ENCODE measurements around the gene BST1. TPM values are rescaled to one million over a fixed set of nuclear protein-coding genes. Genes with fewer than 3 reads are reported as not detected.
A peak's percentile ranks its signal among the peaks of the same experiment; 100 is the strongest.

The BST1 gene
- total and polyA plus RNA-seq, 2 donors (not counting 3 experiments of a cell fraction or from before 2014, with no cell fraction given) = 10.7 to 14.0 TPM

GRCh38 chr4:15691346-15692135 lies 11.3 kb upstream of the BST1 start:
- POLR2A ChIA-PET = no interaction called here

More at GRCh38 chr4:15691346-15692135, 11.3 kb upstream of the BST1 start:
- dilution Hi-C loops (cut with MboI; ENCODE audit: extremely low pct_ligation_motif_present, low sequenced_read_pairs) = no loop called here
- Histone ChIP-seq H4K20me1 (replicated peaks; ENCODE audit: control insufficient read depth, extremely low read depth, insufficient read depth, low read length) (no peaks in the 10 kb centered on the region), H3K9ac (replicated peaks; ENCODE audit: extremely low read depth, insufficient read depth, low read length) (peak overlapping the region; percentile 33), H3K79me2 (ENCODE audit: control insufficient read depth, insufficient read depth, low read length) (no peaks in the 10 kb centered on the region), H3K4me3 (replicated peaks in 1 of 3; ENCODE audit: insufficient read depth in 1 of 3, low read depth in 1 of 3, low read length in 3 of 3) (no peak overlapping the region), H3K27me3 (ENCODE audit: control insufficient read depth in 2 of 2, insufficient read depth in 2 of 2, low read length in 2 of 2) (no peaks in the 10 kb centered on the region), H3K27ac (ENCODE audit: insufficient read depth, low read depth, low read length) (peak overlapping the region; percentile 82), H3K9me3 (replicated peaks; ENCODE audit: control insufficient read depth, insufficient read depth, low read length) (no peaks in the 10 kb centered on the region), H3K36me3 (ENCODE audit: control insufficient read depth in 2 of 2, extremely low read depth in 1 of 2, insufficient read depth in 2 of 2, low read length in 2 of 2) (peaks cover 0 to 3% of the 10 kb centered on the region in 2 experiments), H3K9me1 (replicated peaks; ENCODE audit: control insufficient read depth, extremely low read depth, insufficient read depth, low read length) (no peaks in the 10 kb centered on the region), H3K4me1 (ENCODE audit: control insufficient read depth, extremely low read depth, insufficient read depth, low read length) (peaks cover 35% of the 10 kb centered on the region), H3K4me2 (ENCODE audit: insufficient read depth, low read length) (peak overlapping the region; percentile 53), H2AFZ (ENCODE audit: low read depth, low read length) (no peak overlapping the region)
- FAIRE-seq = no peak
- intact Hi-C loops (cut with micrococcal nuclease) = no loop called here
- TF ChIP-seq POLR2AphosphoS5 (IDR thresholded peaks at IDR 0.05; ENCODE audit: insufficient read depth, low read depth, low read length) = no peak
- TF ChIP-seq MYC (IDR thresholded peaks at IDR 0.05; ENCODE audit: low read depth, low read length) = no peak
- no peak for TF ChIP-seq POLR2A (IDR thresholded peaks at IDR 0.05; ENCODE audit: low read depth, low read length)
- no peak for TF ChIP-seq GATA2 (IDR thresholded peaks at IDR 0.05; ENCODE audit: insufficient read depth, insufficient read length, low read depth, low read length)
- peak; percentile 57 for TF ChIP-seq FOS (IDR thresholded peaks at IDR 0.05; ENCODE audit: borderline replicate concordance, insufficient read depth, low read length)
- TF ChIP-seq JUN (IDR thresholded peaks at IDR 0.05; ENCODE audit: borderline replicate concordance, insufficient read depth, insufficient read length, low read depth) = peak; percentile 31
- TF ChIP-seq MAX (IDR thresholded peaks at IDR 0.05; ENCODE audit: insufficient read depth, insufficient read length) = no peak
- no peak for TF ChIP-seq CTCF (IDR thresholded peaks at IDR 0.05; ENCODE audit: extremely low read depth in 1 of 2, insufficient read depth in 1 of 2, low read depth in 1 of 2, low read length in 2 of 2)
- DNase-seq (ENCODE audit: low read depth, low spot score) = peak; percentile 19
- CTCF ChIA-PET = interaction anchor here (1.7 kb wide), 1 partner anchor 40 kb away, joined by 3 read pairs; no protein-coding TSS in a partner anchor
- BruUV-seq (replicated peaks) = no TSS peak
